ENCODE data around the gene MRI1. TPM values are rescaled to one million over a fixed set of nuclear protein-coding genes. Genes with fewer than 3 reads are reported as not detected.

Gene MRI1
- total RNA-seq, 1 experiment from 2014 or later, result 33.8 TPM

GRCh38 chr19:13722146-13722545, 42.2 kb upstream of the MRI1 start:
- CTCF ChIA-PET, result no interaction called here
- Histone ChIP-seq H3K27ac (no peak overlapping the region), H3K9me2 (ENCODE audit: insufficient read depth) (no peaks in the 10 kb centered on the region), H4K20me1 (ENCODE audit: insufficient read depth) (no peaks in the 10 kb centered on the region), H3K79me2 (ENCODE audit: low read depth) (no peaks in the 10 kb centered on the region), H3K4me1 (replicated peaks; ENCODE audit: insufficient read depth) (no peaks in the 10 kb centered on the region), H3K9me3 (ENCODE audit: insufficient read depth, low read depth) (no peaks in the 10 kb centered on the region), H3K4me2 (no peak overlapping the region), H3K36me3 (ENCODE audit: low read depth) (no peaks in the 10 kb centered on the region), H3F3A (ENCODE audit: insufficient read depth, low read depth) (peaks cover 5% of the 10 kb centered on the region; the same call in 1 of the 2 replicates), H3K4me3 (no peak overlapping the region), H2AFZ (no peak overlapping the region), H3K27me3 (ENCODE audit: insufficient read depth, low read depth) (peaks cover 24% of the 10 kb centered on the region)
- TF ChIP-seq, protein P1, sequence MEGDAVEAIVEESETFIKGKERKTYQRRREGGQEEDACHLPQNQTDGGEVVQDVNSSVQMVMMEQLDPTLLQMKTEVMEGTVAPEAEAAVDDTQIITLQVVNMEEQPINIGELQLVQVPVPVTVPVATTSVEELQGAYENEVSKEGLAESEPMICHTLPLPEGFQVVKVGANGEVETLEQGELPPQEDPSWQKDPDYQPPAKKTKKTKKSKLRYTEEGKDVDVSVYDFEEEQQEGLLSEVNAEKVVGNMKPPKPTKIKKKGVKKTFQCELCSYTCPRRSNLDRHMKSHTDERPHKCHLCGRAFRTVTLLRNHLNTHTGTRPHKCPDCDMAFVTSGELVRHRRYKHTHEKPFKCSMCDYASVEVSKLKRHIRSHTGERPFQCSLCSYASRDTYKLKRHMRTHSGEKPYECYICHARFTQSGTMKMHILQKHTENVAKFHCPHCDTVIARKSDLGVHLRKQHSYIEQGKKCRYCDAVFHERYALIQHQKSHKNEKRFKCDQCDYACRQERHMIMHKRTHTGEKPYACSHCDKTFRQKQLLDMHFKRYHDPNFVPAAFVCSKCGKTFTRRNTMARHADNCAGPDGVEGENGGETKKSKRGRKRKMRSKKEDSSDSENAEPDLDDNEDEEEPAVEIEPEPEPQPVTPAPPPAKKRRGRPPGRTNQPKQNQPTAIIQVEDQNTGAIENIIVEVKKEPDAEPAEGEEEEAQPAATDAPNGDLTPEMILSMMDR (conservative IDR thresholded peaks at IDR 0.05), result no peak
- TF ChIP-seq EZH2 (IDR thresholded peaks at IDR 0.05; ENCODE audit: low read depth), result no peak
- intact Hi-C loops (cut with micrococcal nuclease; ENCODE audit: unreplicated experiment), result no loop called here
- POLR2A ChIA-PET (ENCODE audit: unreplicated experiment), result interaction anchor here (0.7 kb wide), 1 partner anchor 414 kb away, joined by 3 read pairs; the partner anchor contains the start of gene ASF1B
- no TSS peak for BruUV-seq (replicated peaks)
- DNase-seq, result no peak

DNA sequence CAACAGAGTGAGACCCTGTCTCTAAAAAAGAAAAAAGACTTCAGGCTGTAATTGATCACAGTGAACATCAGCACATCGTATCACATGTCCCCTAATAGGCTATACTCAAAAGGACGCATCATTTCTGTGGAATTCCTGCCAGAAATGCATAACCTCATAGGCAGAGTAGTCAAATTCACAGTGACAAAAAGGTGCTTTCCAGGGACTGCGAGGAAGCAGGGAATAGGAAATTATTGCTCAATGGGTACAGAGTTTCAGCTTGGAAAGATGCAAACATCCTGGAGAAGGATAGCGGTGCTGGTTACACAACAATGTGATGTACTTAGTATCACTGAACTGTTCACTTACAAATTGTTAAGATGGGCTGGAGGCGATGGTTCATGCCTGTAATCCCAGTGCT, 41.1 kb upstream of the MRI1 start:
- no peak for TF ChIP-seq EZH2 (IDR thresholded peaks at IDR 0.05; ENCODE audit: low read depth)
- TF ChIP-seq, protein P1 (conservative IDR thresholded peaks at IDR 0.05), result no peak
- peaks cover 14% of the 10 kb centered on the region for H3K27me3 ChIP-seq (ENCODE audit: insufficient read depth, low read depth)
- no peak overlapping the region for H3K4me2 ChIP-seq
- no peaks in the 10 kb centered on the region for H3K9me3 ChIP-seq (ENCODE audit: insufficient read depth, low read depth)
- ChIA-PET POLR2A (ENCODE audit: unreplicated experiment) (no interaction called here), CTCF (interaction anchor here (0.6 kb wide), 1 partner anchor 25 kb away, joined by 5 read pairs; no protein-coding TSS in a partner anchor)
- H3K36me3 ChIP-seq (ENCODE audit: low read depth), result no peaks in the 10 kb centered on the region
- H4K20me1 ChIP-seq (ENCODE audit: insufficient read depth), result no peaks in the 10 kb centered on the region
- 0 out of 2 replicates have a peak overlapping the region, but pooled peaks have one; percentile 5 for H2AFZ ChIP-seq
- no TSS peak for BruUV-seq (replicated peaks)
- peaks cover 11% of the 10 kb centered on the region; the same call in 1 of the 2 replicates for H3F3A ChIP-seq (ENCODE audit: insufficient read depth, low read depth)
- no peaks in the 10 kb centered on the region for H3K4me1 ChIP-seq (replicated peaks; ENCODE audit: insufficient read depth)
- no peaks in the 10 kb centered on the region for H3K79me2 ChIP-seq (ENCODE audit: low read depth)
- no peak for DNase-seq
- no peaks in the 10 kb centered on the region for H3K9me2 ChIP-seq (ENCODE audit: insufficient read depth)
- no peak overlapping the region for H3K27ac ChIP-seq
- intact Hi-C loops (cut with micrococcal nuclease; ENCODE audit: unreplicated experiment), result no loop called here
- no peak overlapping the region for H3K4me3 ChIP-seq

GRCh38 chr19:13726323-13726722, 38.0 kb upstream of the MRI1 start:
- Histone ChIP-seq H3F3A (ENCODE audit: insufficient read depth, low read depth) (peaks cover 37% of the 10 kb centered on the region), H3K4me3 (no peak overlapping the region), H3K27me3 (ENCODE audit: insufficient read depth, low read depth) (no peaks in the 10 kb centered on the region), H3K79me2 (ENCODE audit: low read depth) (no peaks in the 10 kb centered on the region), H3K4me1 (replicated peaks; ENCODE audit: insufficient read depth) (peaks cover 22% of the 10 kb centered on the region), H3K9me3 (ENCODE audit: insufficient read depth, low read depth) (no peaks in the 10 kb centered on the region), H4K20me1 (ENCODE audit: insufficient read depth) (no peaks in the 10 kb centered on the region), H3K36me3 (ENCODE audit: low read depth) (no peaks in the 10 kb centered on the region), H3K9me2 (ENCODE audit: insufficient read depth) (no peaks in the 10 kb centered on the region), H2AFZ (no peak overlapping the region), H3K27ac (no peak overlapping the region), H3K4me2 (no peak overlapping the region)
- POLR2A ChIA-PET (ENCODE audit: unreplicated experiment), result no interaction called here
- no peak for DNase-seq
- intact Hi-C loops (cut with micrococcal nuclease; ENCODE audit: unreplicated experiment), result no loop called here
- no TSS peak for BruUV-seq (replicated peaks)
- no peak for TF ChIP-seq EZH2 (IDR thresholded peaks at IDR 0.05; ENCODE audit: low read depth)
- TF ChIP-seq, protein P1 (conservative IDR thresholded peaks at IDR 0.05), result no peak
- CTCF ChIA-PET, result no interaction called here
